AG04449 (cell line): ENCODE results near the gene SNX10.

ENCODE experiments used
- CTCF ChIA-PET: fragments of 350-600 bp; formaldehyde crosslinking; extraction: SDS; loops from one replicate; lab custom pipeline; 2021; ENCODE audit warnings: antibody characterized with exemption; lab: Yijun Ruan, JAX
- POLR2A ChIA-PET: fragments of 400-600, 350-600 bp; formaldehyde crosslinking; extraction: SDS; loops from one replicate; lab custom pipeline; 2020; ENCODE audit warnings: antibody characterized with exemption, inconsistent platforms; lab: Yijun Ruan, JAX
- DNase-seq: peaks from one replicate; pipeline ENCODE4 v3.0.0-alpha.2; 2010; ENCODE audit warnings: low read depth, low spot score
- H3K4me3 ChIP-seq: 2 replicates; pipeline ENCODE4 v1.5.1; 2011; ENCODE audit warnings: low read depth, mild to moderate bottlenecking, control low read depth, low read length
- CTCF ChIP-seq: IDR thresholded peaks from one replicate; pipeline ENCODE4 v1.5.1; 2011; ENCODE audit warnings: mild to moderate bottlenecking, moderate library complexity, low read length, control low read depth, inconsistent platforms; ENCODE audit not compliant: insufficient read depth; ENCODE audit errors: missing control alignments

SNX10 gene

GRCh38 chr7:26305869-26306665, 14.4 kb downstream of the SNX10 start:
- ChIA-PET CTCF (no interaction called here), POLR2A (no interaction called here)
- no peak for DNase-seq
- no peak for TF ChIP-seq CTCF
- H3K4me3 ChIP-seq = no peak overlapping the region

- ChIA-PET CTCF (no interaction called here), POLR2A (no interaction called here)
- no peak for TF ChIP-seq CTCF
- no peak for DNase-seq
- H3K4me3 ChIP-seq = no peak overlapping the region
These were observed 15.1 kb downstream of the SNX10 start for GRCh38 chr7:26306790-26307189.

- POLR2A ChIA-PET = no interaction called here
- no peak for DNase-seq
- H3K4me3 ChIP-seq = no peak overlapping the region
- TF ChIP-seq CTCF = no peak
- CTCF ChIA-PET = no interaction called here
These were observed 15.6 kb downstream of the SNX10 start for GRCh38 chr7:26307226-26307625.

GRCh38 chr7:26307791-26308190, 16.1 kb downstream of the SNX10 start:
- no peak overlapping the region for H3K4me3 ChIP-seq
- no peak for TF ChIP-seq CTCF
- DNase-seq = no peak
- POLR2A ChIA-PET = no interaction called here
- CTCF ChIA-PET = no interaction called here

GRCh38 chr7:26308551-26308950, 16.9 kb downstream of the SNX10 start:
- ChIA-PET CTCF (no interaction called here), POLR2A (no interaction called here)
- no peak overlapping the region for H3K4me3 ChIP-seq
- no peak for DNase-seq
- TF ChIP-seq CTCF = no peak

- POLR2A ChIA-PET = no interaction called here
These were observed 17.4 kb downstream of the SNX10 start for GRCh38 chr7:26309089-26309488.

More at GRCh38 chr7:26309089-26309488, 17.4 kb downstream of the SNX10 start:
- CTCF ChIA-PET = no interaction called here
- TF ChIP-seq CTCF = no peak
- DNase-seq = no peak
- no peak overlapping the region for H3K4me3 ChIP-seq
